ENCODE measurements around the gene KCNG2. TPM values are rescaled to one million over a fixed set of nuclear protein-coding genes. Genes with fewer than 3 reads are reported as not detected.
A peak's percentile ranks its signal among the peaks of the same experiment; 100 is the strongest.

KCNG2 gene
- total RNA-seq, 1 donor from 2014 or later, result not detected

DNA sequence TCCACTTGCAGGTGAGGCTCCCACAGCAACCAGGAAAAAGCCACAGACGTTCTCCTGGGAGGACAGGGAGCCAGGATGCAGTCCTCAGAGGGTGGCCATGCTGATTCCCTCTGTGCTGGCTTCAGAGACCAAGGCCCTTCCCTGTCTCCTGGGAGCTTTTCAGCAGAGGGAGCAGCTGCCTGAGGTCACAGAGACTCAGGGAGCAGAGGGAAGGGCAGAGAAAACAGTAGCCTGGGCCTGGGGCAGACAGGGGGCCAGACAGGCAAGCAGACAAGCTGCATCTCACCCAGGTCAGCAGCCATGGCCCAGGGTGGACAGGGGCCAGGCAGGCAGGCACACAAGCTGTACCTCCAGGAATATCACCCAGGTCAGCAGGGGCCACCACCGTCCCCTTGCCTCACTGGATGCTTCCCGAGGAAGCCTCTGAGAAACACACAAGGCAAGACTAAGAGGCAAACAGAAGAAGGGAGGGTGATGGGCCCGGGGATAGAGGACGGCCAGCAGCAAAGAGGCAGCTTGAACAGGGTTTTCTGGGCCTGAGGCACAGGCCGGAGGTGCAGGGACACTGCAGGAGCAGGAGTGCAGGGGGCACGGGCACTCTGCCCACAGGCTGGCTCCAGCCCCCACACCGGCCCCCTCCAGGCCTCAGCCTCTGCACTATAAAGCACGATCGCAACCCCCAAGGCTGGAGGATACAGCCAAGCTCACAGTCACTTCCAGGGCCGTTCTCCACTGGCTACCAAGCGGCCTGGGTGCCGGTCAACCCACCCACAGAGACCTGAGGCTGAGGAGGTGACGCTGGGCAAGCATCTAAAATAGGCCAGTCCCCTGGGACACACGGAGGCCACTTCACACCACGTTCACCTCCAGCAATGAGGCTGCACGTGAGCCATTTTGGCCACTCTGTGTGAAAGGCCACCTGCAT, 147.6 kb downstream of the KCNG2 start:
- Mint-ChIP-seq H3K9me3 (ENCODE audit: unreplicated experiment) (no peaks in the 10 kb centered on the region), H3K27ac (ENCODE audit: unreplicated experiment) (peak overlapping the region; percentile 50), H3K27me3 (ENCODE audit: unreplicated experiment) (no peaks in the 10 kb centered on the region), H3K4me1 (ENCODE audit: unreplicated experiment) (peaks cover 50% of the 10 kb centered on the region), H3K36me3 (ENCODE audit: unreplicated experiment) (peaks cover 15% of the 10 kb centered on the region), H3K4me3 (ENCODE audit: unreplicated experiment) (no peak overlapping the region)
- TF ChIP-seq, protein P1, sequence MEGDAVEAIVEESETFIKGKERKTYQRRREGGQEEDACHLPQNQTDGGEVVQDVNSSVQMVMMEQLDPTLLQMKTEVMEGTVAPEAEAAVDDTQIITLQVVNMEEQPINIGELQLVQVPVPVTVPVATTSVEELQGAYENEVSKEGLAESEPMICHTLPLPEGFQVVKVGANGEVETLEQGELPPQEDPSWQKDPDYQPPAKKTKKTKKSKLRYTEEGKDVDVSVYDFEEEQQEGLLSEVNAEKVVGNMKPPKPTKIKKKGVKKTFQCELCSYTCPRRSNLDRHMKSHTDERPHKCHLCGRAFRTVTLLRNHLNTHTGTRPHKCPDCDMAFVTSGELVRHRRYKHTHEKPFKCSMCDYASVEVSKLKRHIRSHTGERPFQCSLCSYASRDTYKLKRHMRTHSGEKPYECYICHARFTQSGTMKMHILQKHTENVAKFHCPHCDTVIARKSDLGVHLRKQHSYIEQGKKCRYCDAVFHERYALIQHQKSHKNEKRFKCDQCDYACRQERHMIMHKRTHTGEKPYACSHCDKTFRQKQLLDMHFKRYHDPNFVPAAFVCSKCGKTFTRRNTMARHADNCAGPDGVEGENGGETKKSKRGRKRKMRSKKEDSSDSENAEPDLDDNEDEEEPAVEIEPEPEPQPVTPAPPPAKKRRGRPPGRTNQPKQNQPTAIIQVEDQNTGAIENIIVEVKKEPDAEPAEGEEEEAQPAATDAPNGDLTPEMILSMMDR (IDR thresholded peaks at IDR 0.05), result no peak
- DNase-seq (ENCODE audit: extremely low spot score, unreplicated experiment), result no peak

DNA sequence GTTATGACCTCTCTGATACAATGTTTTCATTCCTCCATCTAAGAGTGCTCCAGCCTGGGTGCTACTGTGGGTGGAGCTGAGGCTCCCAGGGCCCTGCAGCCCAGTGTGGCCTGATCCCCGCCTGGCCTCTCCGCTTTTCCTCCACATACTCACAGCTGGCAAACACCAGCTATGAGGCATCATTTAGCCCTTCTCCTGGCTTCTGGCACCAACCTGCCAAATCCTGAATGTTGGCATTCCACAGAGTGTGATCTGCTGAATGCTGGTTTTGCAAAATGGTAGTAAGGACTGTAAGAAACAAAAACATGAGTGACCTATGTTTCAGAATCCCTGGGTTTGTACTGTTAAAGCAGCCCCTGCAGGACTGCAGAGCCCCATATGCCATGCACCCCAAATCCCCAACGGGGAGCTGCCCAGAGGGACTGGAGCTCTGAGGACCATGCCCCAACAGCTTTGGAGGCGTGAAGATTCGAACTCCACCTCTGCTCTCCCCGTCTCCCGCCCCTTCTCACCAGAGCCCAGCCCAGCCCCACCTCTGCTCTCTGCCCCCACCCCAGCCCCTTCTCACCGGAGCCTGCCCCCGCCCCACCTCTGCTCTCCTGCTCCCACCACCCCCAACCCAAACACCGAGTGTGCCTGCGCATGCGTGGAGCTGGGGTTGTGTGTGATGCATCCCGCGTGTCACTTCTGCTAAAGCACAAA, 149.5 kb downstream of the KCNG2 start:
- Mint-ChIP-seq H3K36me3 (ENCODE audit: unreplicated experiment) (peaks cover 11% of the 10 kb centered on the region), H3K4me3 (ENCODE audit: unreplicated experiment) (no peak overlapping the region), H3K27ac (ENCODE audit: unreplicated experiment) (no peak overlapping the region), H3K27me3 (ENCODE audit: unreplicated experiment) (no peaks in the 10 kb centered on the region), H3K9me3 (ENCODE audit: unreplicated experiment) (no peaks in the 10 kb centered on the region), H3K4me1 (ENCODE audit: unreplicated experiment) (peaks cover 53% of the 10 kb centered on the region)
- TF ChIP-seq, protein P1 (IDR thresholded peaks at IDR 0.05), result no peak
- no peak for DNase-seq (ENCODE audit: extremely low spot score, unreplicated experiment)

DNA sequence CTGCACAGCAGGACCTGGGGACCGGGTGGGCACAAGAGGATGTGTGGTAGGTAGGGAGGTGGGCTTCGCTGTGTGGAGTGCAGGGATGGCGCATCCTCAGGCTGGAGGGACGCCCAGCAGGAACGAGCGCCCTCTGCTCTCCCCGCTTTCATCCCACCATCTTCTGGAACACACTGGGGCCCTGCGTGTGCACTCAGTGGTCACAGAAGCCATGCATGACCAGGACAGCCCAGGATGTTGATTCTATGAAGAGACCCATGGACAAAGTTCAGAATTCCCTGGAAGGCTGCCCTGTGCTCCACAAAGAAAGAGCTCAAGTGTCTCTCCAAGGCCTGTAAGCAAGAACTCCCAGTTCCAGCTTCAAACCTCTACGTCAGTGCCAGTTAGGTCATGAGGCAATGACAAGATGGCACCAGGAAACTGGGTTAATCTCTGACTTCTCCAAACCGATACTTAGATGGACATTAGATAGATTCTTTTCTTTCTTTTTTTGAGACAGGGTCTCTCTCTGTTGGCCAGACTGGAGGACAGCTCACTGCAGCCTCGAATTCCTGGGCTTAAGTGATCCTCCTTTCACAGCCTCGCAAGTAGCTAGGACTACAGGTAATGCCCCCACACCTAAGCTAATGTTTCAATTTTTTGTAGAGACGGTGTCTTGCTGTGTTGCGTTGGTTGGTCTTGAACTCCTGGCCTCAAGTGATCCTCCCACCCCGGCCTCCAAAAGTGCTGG, 150.3 kb downstream of the KCNG2 start:
- H3K27ac Mint-ChIP-seq (ENCODE audit: unreplicated experiment), result no peak overlapping the region
- TF ChIP-seq, protein P1 (IDR thresholded peaks at IDR 0.05), result no peak
- H3K4me3 Mint-ChIP-seq (ENCODE audit: unreplicated experiment), result no peak overlapping the region
- H3K27me3 Mint-ChIP-seq (ENCODE audit: unreplicated experiment), result no peaks in the 10 kb centered on the region
- H3K4me1 Mint-ChIP-seq (ENCODE audit: unreplicated experiment), result peaks cover 52% of the 10 kb centered on the region
- H3K36me3 Mint-ChIP-seq (ENCODE audit: unreplicated experiment), result peaks cover 5% of the 10 kb centered on the region
- H3K9me3 Mint-ChIP-seq (ENCODE audit: unreplicated experiment), result no peaks in the 10 kb centered on the region
- DNase-seq (ENCODE audit: extremely low spot score, unreplicated experiment), result no peak

DNA sequence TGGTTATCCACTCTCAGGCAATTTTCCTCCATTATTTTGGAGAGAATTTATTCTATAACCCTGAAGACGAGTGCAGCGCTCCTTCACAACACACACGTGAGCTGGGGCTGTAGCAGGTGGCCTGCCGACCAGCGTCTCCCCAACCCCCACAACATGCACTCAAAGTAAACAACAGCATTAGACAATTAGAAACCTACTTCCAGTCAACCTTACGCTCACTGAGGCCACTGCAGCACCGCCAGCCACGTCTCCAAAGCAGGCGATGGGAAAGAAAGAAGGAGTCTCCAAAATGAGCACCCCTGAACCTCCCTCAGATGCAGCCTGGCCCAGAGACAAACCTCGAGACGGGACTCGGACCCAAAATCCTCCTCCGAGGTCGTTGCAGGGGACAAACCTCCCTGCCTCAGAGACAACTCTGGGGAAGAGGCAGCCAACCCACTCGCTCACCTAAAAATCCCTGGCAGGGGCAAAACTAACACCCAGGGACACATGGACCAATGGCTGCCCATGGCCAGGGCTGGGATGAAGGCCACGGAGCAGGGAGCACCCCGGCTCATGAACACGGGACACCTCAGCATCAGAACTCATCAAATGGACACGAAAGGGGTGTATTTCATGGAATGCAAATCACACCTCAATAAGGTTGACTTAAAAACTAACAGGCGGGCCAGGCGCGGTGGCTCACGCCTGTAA, 151.1 kb downstream of the KCNG2 start:
- no peak for DNase-seq (ENCODE audit: extremely low spot score, unreplicated experiment)
- TF ChIP-seq, protein P1 (IDR thresholded peaks at IDR 0.05), result no peak
- no peaks in the 10 kb centered on the region for H3K9me3 Mint-ChIP-seq (ENCODE audit: unreplicated experiment)
- H3K4me1 Mint-ChIP-seq (ENCODE audit: unreplicated experiment), result peaks cover 49% of the 10 kb centered on the region
- no peaks in the 10 kb centered on the region for H3K27me3 Mint-ChIP-seq (ENCODE audit: unreplicated experiment)
- no peak overlapping the region for H3K27ac Mint-ChIP-seq (ENCODE audit: unreplicated experiment)
- peaks cover 5% of the 10 kb centered on the region for H3K36me3 Mint-ChIP-seq (ENCODE audit: unreplicated experiment)
- no peak overlapping the region for H3K4me3 Mint-ChIP-seq (ENCODE audit: unreplicated experiment)

Other genes starting within 250 kb of the KCNG2 start
- 23.1 and 23.2 TPM in 2 replicates for gene CTDP1, start 118.1 kb upstream of the KCNG2 start, total RNA-seq
- 35.1 and 38.6 TPM in 2 replicates for gene SLC66A2, start 153.7 kb downstream of the KCNG2 start, total RNA-seq
- gene HSBP1L1, start 166.7 kb downstream of the KCNG2 start, total RNA-seq, result 1.6 and 2.0 TPM in 2 replicates
- gene TXNL4A, start 190.6 kb downstream of the KCNG2 start, total RNA-seq, result 117 and 126 TPM in 2 replicates
- gene RBFA, start 236.5 kb downstream of the KCNG2 start, total RNA-seq, result 25.4 and 26.2 TPM in 2 replicates